Natural killer cell treated with Interleukin-12 subunit alpha and Interleukin-12 subunit beta and Interleukin-15 and Interleukin-18, amount 100 ng/mL, for 72 hours (primary cell): ENCODE results near the gene WDR77. TPM values are rescaled to one million over a fixed set of nuclear protein-coding genes. Genes with fewer than 3 reads are reported as not detected.

ENCODE experiments used
- ATAC-seq, 2 donors: fragments of 150-1000 bp; cut with Tn5 transposase in 1 of 2; sonication (Bioruptor Pico), chemical (Tn5 transposase) in 1 of 2; 2 replicates each; pipeline ENCODE4 v1.10.0; 2021
- DNase-seq: peaks from one replicate; pipeline ENCODE4 v3.0.0; 2022; ENCODE audit warnings: low spot score
- H3K27ac Mint-ChIP-seq, 2 donors: 1 replicate in 1 of 2; 2 replicates in 1 of 2; pipeline ENCODE4 v1.8.0; 2022; ENCODE audit warnings: mixed read lengths in 2 of 2, mild to moderate bottlenecking in 1 of 2, moderate library complexity in 1 of 2
- H3K27me3 Mint-ChIP-seq, 2 donors: 1 replicate in 1 of 2; 2 replicates in 1 of 2; pipeline ENCODE4 v1.8.0; 2022; ENCODE audit warnings: mixed read lengths in 2 of 2
- H3K36me3 Mint-ChIP-seq: one replicate; pipeline ENCODE4 v1.8.0; 2022; ENCODE audit warnings: mixed read lengths
- H3K4me1 Mint-ChIP-seq, 2 donors: 1 replicate in 1 of 2; 2 replicates in 1 of 2; pipeline ENCODE4 v1.8.0; 2022; ENCODE audit warnings: low read depth in 2 of 2, mixed read lengths in 2 of 2, mild to moderate bottlenecking in 1 of 2
- H3K4me3 Mint-ChIP-seq: one replicate; pipeline ENCODE4 v1.8.0; 2022; ENCODE audit warnings: mixed read lengths
- H3K9me3 Mint-ChIP-seq: 2 replicates; pipeline ENCODE4 v1.8.0; 2022; ENCODE audit warnings: mixed read lengths
- total RNA-seq, 2 donors: library from RNA; stranded (reverse); gene quantifications; one replicate each; pipeline ENCODE4 v1.2.3, GENCODE V29; 2022

Gene WDR77
- total RNA-seq, 2 donors from 2014 or later = 27.6 to 67.1 TPM

DNA sequence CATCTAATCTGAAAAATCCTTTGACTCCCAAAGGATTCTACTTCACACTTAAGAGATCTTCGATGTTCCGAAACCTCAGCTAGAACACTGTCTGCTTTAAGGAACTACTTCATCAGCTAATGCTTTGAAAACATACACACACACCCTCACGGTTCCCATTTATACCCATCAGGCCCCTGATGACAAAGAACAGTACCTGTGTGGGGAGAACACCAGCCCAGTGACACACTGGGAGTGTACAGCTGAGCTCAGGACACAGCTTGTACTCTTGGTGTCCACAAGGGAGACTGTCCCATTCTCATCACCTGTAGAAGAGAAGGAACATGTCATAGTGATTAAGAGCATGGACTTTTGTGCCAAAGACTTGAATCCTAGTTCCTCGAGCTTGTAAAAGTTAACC lies 6.6 kb downstream of the WDR77 start:
- Mint-ChIP-seq H3K4me3 (no peak overlapping the region), H3K36me3 (peaks cover 33% of the 10 kb centered on the region), H3K9me3 (no peaks in the 10 kb centered on the region), H3K4me1 (peaks cover 11 to 12% of the 10 kb centered on the region in 2 donors), H3K27me3 (no peaks in the 10 kb centered on the region), H3K27ac (no peak overlapping the region)
- DNase-seq = no peak
- peak in 1 of 2 donors; percentile 49 for ATAC-seq

DNA sequence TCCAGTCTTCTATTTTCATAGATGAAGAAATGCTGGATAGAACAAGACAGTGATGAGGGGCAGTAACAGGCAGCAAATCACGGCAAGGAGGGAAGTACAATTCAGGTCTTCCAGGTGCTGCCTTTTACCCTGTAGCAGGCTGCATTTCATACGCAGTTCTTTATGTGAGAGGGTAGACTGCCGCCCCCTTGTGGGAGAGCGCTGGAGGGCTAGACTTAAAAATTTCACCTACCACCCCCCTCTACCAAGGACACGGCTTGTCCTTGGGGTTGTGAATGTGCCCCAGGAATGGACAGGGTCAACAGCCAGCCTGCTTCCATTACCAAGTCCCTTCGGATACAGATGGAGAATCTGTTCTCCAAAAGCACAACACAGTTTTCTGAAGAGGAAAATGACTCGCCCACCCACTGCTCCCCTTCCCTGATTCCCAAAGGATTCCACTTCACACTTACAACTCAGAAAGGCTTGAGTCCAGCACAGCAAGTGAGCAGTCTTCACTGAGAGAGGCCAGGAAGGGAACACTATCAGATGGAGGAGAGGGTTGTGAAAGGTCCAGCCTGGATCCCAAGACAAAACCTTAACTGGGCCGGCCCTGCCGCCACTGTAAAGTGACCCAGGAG lies 7.4 kb downstream of the WDR77 start:
- H3K4me3 Mint-ChIP-seq = no peak overlapping the region
- H3K4me1 Mint-ChIP-seq = peaks cover 5 to 7% of the 10 kb centered on the region in 2 donors
- H3K27ac Mint-ChIP-seq = no peak overlapping the region
- H3K9me3 Mint-ChIP-seq = no peaks in the 10 kb centered on the region
- H3K27me3 Mint-ChIP-seq = no peaks in the 10 kb centered on the region
- H3K36me3 Mint-ChIP-seq = peaks cover 32% of the 10 kb centered on the region
- DNase-seq (no peak), ATAC-seq (peak in 1 of 2 donors; percentile 48)

GRCh38 chr1:111439461-111440351 lies 9.3 kb downstream of the WDR77 start:
- Mint-ChIP-seq H3K4me3 (no peak overlapping the region), H3K27me3 (no peaks in the 10 kb centered on the region), H3K9me3 (no peaks in the 10 kb centered on the region), H3K36me3 (peaks cover 25% of the 10 kb centered on the region), H3K27ac (peak overlapping the region in 1 of 2 donors; percentile 36), H3K4me1 (peaks cover 0 to 3% of the 10 kb centered on the region in 2 donors)
- DNase-seq = no peak
- ATAC-seq = no peak

- no peak for ATAC-seq
- Mint-ChIP-seq H3K36me3 (peaks cover 16% of the 10 kb centered on the region), H3K27ac (no peak overlapping the region), H3K4me1 (no peaks in the 10 kb centered on the region), H3K27me3 (no peaks in the 10 kb centered on the region), H3K4me3 (no peak overlapping the region), H3K9me3 (no peaks in the 10 kb centered on the region)
- no peak for DNase-seq
These were observed 12.3 kb downstream of the WDR77 start for GRCh38 chr1:111436726-111437125.

- Mint-ChIP-seq H3K27ac (no peak overlapping the region), H3K9me3 (no peaks in the 10 kb centered on the region), H3K4me1 (no peaks in the 10 kb centered on the region), H3K27me3 (peaks cover 12 to 14% of the 10 kb centered on the region in 2 donors), H3K4me3 (no peak overlapping the region), H3K36me3 (no peaks in the 10 kb centered on the region)
- DNase-seq = no peak
- no peak for ATAC-seq
These were observed 24.8 kb downstream of the WDR77 start for GRCh38 chr1:111424281-111424680.

DNA sequence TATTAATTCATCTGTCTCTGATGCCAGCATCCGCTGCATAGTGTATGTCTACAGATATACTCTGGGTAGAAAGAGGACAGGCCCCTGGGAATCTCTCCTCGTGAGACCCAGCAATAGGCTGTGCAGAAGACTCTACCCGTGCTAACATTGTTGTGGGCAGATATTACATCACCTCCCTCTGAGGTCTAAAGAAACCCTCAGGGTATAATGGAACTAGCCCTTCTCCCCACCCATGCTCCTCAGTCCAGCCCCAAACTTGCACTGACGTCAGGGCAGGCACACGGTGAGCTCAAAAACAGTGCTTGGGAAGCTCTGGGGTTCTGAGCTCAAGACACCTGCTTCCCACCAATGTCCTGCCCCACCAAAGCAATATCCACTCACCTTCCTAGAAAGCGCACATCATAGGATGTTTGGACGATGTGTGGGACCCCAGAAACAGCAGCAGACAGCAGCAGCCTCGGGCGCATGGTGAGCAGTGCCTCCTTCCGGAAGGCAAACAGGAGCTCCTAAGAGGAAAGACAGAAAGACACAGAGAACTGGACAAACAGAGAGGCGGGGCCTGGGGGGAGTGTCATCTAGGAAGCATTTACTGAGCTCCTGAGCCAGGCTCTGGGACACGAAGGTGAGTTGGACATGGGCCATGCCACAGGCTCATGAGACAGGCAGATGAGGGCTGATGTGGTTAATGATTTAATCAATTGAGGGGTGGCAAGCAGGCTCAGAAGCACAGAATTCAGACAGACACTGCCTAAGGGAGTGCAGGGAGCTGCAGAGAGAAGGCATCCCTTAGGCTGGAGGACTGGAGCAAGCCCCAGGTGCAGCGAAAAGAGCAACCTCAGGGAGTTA lies 26.3 kb downstream of the WDR77 start:
- H3K36me3 Mint-ChIP-seq = no peaks in the 10 kb centered on the region

GRCh38 chr1:111420377-111420776 lies 28.7 kb downstream of the WDR77 start:
- Mint-ChIP-seq H3K9me3 (no peaks in the 10 kb centered on the region), H3K4me1 (no peaks in the 10 kb centered on the region), H3K27ac (no peak overlapping the region), H3K4me3 (no peak overlapping the region), H3K27me3 (peaks cover 4 to 9% of the 10 kb centered on the region in 2 donors), H3K36me3 (no peaks in the 10 kb centered on the region)
- ATAC-seq = no peak
- DNase-seq = no peak

More for the DNA sequence above, 26.3 kb downstream of the WDR77 start:
- ATAC-seq (no peak), DNase-seq (no peak)
- no peaks in the 10 kb centered on the region for H3K4me1 Mint-ChIP-seq
- no peak overlapping the region for H3K27ac Mint-ChIP-seq
- H3K27me3 Mint-ChIP-seq = peaks cover 14 to 17% of the 10 kb centered on the region in 2 donors
- no peaks in the 10 kb centered on the region for H3K9me3 Mint-ChIP-seq
- no peak overlapping the region for H3K4me3 Mint-ChIP-seq

- Mint-ChIP-seq H3K9me3 (no peaks in the 10 kb centered on the region), H3K4me3 (no peak overlapping the region), H3K27me3 (peaks cover 0 to 5% of the 10 kb centered on the region in 2 donors), H3K36me3 (no peaks in the 10 kb centered on the region), H3K27ac (no peak overlapping the region), H3K4me1 (no peaks in the 10 kb centered on the region)
- no peak for ATAC-seq
- no peak for DNase-seq
These were observed 30.0 kb downstream of the WDR77 start for GRCh38 chr1:111419037-111419436.

GRCh38 chr1:111417755-111418154 lies 31.3 kb downstream of the WDR77 start:
- H3K27me3 Mint-ChIP-seq = peaks cover 2 to 8% of the 10 kb centered on the region in 2 donors
- H3K4me3 Mint-ChIP-seq = no peak overlapping the region
- H3K4me1 Mint-ChIP-seq = no peaks in the 10 kb centered on the region
- DNase-seq = no peak
- ATAC-seq = no peak
- no peak overlapping the region for H3K27ac Mint-ChIP-seq
- no peaks in the 10 kb centered on the region for H3K9me3 Mint-ChIP-seq
- no peaks in the 10 kb centered on the region for H3K36me3 Mint-ChIP-seq

DNA sequence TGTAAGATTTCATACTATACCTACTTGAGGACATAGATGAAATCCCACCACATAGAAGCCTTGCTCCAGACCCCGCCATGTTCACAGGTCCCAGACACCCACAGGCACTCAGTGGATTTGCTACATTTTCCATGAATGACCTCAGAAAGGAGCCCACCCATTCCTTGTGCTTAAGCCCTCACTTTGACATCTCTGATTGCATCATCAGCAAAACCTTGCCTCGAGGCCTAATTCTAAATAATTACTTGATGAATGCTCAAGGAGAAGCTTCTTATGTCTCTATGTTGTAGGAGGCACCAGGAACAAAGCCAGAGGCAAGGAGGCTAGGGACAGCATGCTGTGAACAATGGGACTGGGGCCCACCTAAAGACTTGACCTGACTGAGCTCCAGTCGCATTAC lies 33.6 kb downstream of the WDR77 start:
- Mint-ChIP-seq H3K4me1 (no peaks in the 10 kb centered on the region), H3K27ac (no peak overlapping the region), H3K27me3 (peaks cover 4 to 12% of the 10 kb centered on the region in 2 donors), H3K4me3 (no peak overlapping the region), H3K9me3 (no peaks in the 10 kb centered on the region), H3K36me3 (no peaks in the 10 kb centered on the region)
- DNase-seq (no peak), ATAC-seq (no peak)

DNA sequence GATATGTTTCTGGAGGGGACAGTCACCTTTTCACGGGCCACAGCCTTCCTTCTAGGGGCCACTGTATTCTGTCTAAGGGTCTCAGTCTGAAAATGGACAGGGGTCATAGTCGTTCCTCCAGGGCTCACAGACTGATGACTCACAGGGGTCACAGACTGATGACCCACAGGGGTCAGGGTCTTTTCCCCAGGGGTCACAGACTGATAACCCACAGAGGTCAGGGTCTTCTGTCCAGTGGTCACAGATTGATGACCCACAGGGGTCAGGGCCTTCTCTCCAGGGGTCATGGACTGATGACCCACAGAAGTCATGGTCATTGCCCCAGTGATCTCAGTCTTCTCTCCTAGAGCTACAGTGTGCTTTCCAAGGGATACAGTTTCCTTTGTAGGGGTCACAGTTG lies 34.3 kb downstream of the WDR77 start:
- Mint-ChIP-seq H3K27ac (no peak overlapping the region), H3K36me3 (no peaks in the 10 kb centered on the region), H3K9me3 (no peaks in the 10 kb centered on the region), H3K4me3 (no peak overlapping the region), H3K4me1 (no peaks in the 10 kb centered on the region), H3K27me3 (peaks cover 8 to 16% of the 10 kb centered on the region in 2 donors)
- ATAC-seq = no peak
- no peak for DNase-seq

DNA sequence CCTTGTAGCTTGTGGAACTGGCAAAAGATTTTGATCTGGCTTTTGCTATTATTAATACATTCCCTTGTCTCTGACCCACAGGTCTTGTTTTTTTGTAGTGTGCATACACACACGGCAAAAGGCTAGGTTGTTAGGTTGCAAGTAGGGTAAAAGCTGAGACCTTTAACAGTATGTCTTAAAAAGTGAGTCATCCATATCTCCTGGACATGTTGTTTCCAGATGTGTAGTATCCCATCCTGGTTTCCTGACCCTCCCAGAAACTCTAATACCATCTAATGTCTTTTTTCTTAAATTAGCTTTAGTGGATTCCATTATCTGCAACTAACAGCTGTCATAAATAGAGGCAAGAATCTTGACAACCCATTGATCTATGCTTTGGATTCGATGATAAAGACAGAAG lies 36.2 kb downstream of the WDR77 start:
- DNase-seq (no peak), ATAC-seq (no peak)
- Mint-ChIP-seq H3K4me3 (no peak overlapping the region), H3K4me1 (no peaks in the 10 kb centered on the region), H3K27ac (no peak overlapping the region), H3K27me3 (peaks cover 8 to 18% of the 10 kb centered on the region in 2 donors), H3K9me3 (no peaks in the 10 kb centered on the region), H3K36me3 (no peaks in the 10 kb centered on the region)

- no peak for DNase-seq
- Mint-ChIP-seq H3K27ac (no peak overlapping the region), H3K9me3 (no peaks in the 10 kb centered on the region), H3K4me1 (peaks cover 7% of the 10 kb centered on the region in 2 donors), H3K4me3 (no peak overlapping the region), H3K27me3 (peaks cover 22 to 26% of the 10 kb centered on the region in 2 donors), H3K36me3 (no peaks in the 10 kb centered on the region)
- ATAC-seq = no peak
These were observed 41.8 kb downstream of the WDR77 start for GRCh38 chr1:111407301-111407700.
